Measurements from ENCODE around the gene USP34.

Gene USP34

GRCh38 chr2:61283443-61284160 lies 187.3 kb downstream of the USP34 start:
- DNase-seq, result no peak

GRCh38 chr2:61282104-61282590 lies 188.7 kb downstream of the USP34 start:
- DNase-seq, result no peak

GRCh38 chr2:61281321-61281720 lies 189.6 kb downstream of the USP34 start:
- DNase-seq, result no peak

- peak in 1 of 2 experiments; percentile 5 for DNase-seq
Observed at GRCh38 chr2:61277756-61278155, 193.1 kb downstream of the USP34 start.

- no peak for DNase-seq
Observed at GRCh38 chr2:61275575-61276184, 195.2 kb downstream of the USP34 start.

- DNase-seq, result no peak
Observed at GRCh38 chr2:61272421-61273070, 198.3 kb downstream of the USP34 start.

GRCh38 chr2:61268249-61268648 lies 202.6 kb downstream of the USP34 start:
- no peak for DNase-seq

- no peak for DNase-seq
Observed at GRCh38 chr2:61266632-61267505, 204.0 kb downstream of the USP34 start.

GRCh38 chr2:61263830-61264229 lies 207.1 kb downstream of the USP34 start:
- no peak for DNase-seq

GRCh38 chr2:61262699-61263098 lies 208.2 kb downstream of the USP34 start:
- no peak for DNase-seq

GRCh38 chr2:61257446-61257845 lies 213.4 kb downstream of the USP34 start:
- DNase-seq, result no peak

- DNase-seq, result no peak
Observed at GRCh38 chr2:61255580-61256437, 215.1 kb downstream of the USP34 start.

GRCh38 chr2:61254536-61254935 lies 216.4 kb downstream of the USP34 start:
- no peak for DNase-seq

GRCh38 chr2:61253136-61253535 lies 217.8 kb downstream of the USP34 start:
- DNase-seq, result no peak

- no peak for DNase-seq
Observed at GRCh38 chr2:61252031-61252430, 218.9 kb downstream of the USP34 start.

- no peak for DNase-seq
Observed at GRCh38 chr2:61249521-61250071, 221.3 kb downstream of the USP34 start.

- no peak for DNase-seq
Observed at GRCh38 chr2:61247204-61247812, 223.6 kb downstream of the USP34 start.

GRCh38 chr2:61244694-61245093 lies 226.2 kb downstream of the USP34 start:
- DNase-seq, result no peak

- no peak for DNase-seq
Observed at GRCh38 chr2:61241266-61241665, 229.6 kb downstream of the USP34 start.

- no peak for DNase-seq
Observed at GRCh38 chr2:61238219-61239012, 232.5 kb downstream of the USP34 start.
